ENCODE data around the gene SGCG. TPM values are rescaled to one million over a fixed set of nuclear protein-coding genes. Genes with fewer than 3 reads are reported as not detected.

The SGCG gene
- total and polyA plus RNA-seq, 7 donors = 0.16 to 1.2 (median 1.0) TPM; not detected in 1

DNA sequence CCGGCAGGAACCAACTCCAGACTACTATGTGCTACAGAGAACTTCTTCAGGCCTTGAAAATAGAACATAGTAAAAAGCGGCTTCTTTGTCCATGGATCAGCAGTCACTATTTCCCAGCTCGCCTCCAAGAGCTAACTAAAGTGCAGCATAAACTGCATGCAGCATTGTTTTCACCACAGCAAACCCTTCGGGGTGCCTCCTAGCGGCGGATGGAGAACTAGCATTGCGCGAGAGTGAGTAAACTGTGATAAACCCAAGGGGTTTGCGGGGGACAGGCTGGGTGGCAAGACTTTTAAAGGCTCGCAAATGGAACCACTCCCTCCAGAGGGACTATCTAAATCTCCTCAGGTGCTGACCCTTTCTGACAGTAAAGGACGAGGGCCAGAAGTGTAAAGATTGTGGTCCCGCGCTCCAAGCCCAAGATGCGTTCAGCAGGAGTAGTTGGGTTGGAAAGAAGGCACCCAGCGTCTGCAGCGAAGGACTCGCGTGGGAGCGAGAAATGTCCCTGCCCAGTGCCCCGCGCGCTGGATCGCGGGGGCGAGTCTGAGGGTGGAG lies 21.5 kb upstream of the SGCG start:
- Histone ChIP-seq H3K4me1 (peaks cover 0 to 10% (median 3%) of the 10 kb centered on the region in 4 donors), H3K36me3 (no peaks in the 10 kb centered on the region), H3K9me3 (no peaks in the 10 kb centered on the region), H3K27me3 (peaks cover 0 to 25% (median 12%) of the 10 kb centered on the region in 3 donors), H3K27ac (no peak overlapping the region), H3K4me3 (peak overlapping the region; percentile 18 to 40 (median 34))
- no peak for TF ChIP-seq POLR2AphosphoS5 (IDR thresholded peaks at IDR 0.05)
- TF ChIP-seq, protein P1, sequence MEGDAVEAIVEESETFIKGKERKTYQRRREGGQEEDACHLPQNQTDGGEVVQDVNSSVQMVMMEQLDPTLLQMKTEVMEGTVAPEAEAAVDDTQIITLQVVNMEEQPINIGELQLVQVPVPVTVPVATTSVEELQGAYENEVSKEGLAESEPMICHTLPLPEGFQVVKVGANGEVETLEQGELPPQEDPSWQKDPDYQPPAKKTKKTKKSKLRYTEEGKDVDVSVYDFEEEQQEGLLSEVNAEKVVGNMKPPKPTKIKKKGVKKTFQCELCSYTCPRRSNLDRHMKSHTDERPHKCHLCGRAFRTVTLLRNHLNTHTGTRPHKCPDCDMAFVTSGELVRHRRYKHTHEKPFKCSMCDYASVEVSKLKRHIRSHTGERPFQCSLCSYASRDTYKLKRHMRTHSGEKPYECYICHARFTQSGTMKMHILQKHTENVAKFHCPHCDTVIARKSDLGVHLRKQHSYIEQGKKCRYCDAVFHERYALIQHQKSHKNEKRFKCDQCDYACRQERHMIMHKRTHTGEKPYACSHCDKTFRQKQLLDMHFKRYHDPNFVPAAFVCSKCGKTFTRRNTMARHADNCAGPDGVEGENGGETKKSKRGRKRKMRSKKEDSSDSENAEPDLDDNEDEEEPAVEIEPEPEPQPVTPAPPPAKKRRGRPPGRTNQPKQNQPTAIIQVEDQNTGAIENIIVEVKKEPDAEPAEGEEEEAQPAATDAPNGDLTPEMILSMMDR (IDR thresholded peaks at IDR 0.05) = peak in 1 of 4 experiments; percentile 21
- DNase-seq = no peak
- intact Hi-C loops (cut with DNase I) = no loop called here
- WGBS, 2 donors = 9 to 15% methylated on average over 25 of the region's 25 CpGs

DNA sequence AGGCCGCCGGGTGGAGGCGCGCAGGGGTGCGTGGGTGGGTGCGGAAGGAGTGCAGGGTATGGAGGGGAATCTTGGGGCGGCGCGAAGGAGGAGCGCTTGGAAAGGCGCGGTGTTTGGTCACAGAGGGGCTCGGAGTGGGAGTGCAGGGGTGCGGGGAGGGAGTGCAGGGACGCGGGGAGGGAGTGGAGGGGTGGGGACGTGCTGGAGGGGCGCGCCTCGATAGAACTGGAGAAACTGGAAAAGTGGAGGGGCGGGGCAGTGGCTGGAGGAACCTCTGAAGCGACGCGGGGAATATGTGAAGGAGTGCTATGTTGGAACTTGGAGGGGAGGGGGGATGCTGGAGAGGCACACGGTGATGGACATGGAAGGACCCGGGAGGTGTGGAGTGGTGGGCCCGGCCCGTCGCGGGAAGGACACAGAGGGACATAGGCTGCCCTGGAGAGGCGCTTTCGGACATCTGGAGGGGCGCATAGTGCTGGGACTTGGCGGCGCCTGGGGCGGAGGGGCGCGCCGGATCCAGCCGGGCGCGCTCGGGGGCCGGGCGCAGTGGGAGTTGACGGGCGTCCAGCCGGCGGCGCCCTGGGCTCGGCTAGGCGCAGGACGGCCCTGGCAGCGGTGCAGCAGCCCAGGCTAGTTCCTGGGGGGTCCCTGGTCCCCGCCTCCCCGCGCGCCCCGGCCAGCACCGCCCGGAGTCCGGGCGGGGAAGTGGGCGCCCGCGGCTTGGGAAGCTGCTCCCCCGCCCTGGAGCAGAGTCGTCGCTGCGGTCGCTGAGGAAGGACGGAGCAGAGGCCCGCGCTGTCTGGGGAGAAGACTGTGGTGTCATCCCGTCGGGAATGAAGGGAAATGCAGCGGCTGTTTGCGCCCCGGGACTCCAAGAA lies 20.8 kb upstream of the SGCG start:
- Histone ChIP-seq H3K36me3 (no peaks in the 10 kb centered on the region), H3K4me3 (peak overlapping the region; percentile 18 to 40 (median 34)), H3K9me3 (no peaks in the 10 kb centered on the region), H3K4me1 (peaks cover 0 to 10% (median 3%) of the 10 kb centered on the region in 4 donors), H3K27ac (peak overlapping the region in 2 of 4 donors; percentile 6 to 32), H3K27me3 (peaks cover 0 to 25% (median 12%) of the 10 kb centered on the region in 3 donors)
- TF ChIP-seq EP300 (IDR thresholded peaks at IDR 0.05) (no peak), POLR2AphosphoS5 (IDR thresholded peaks at IDR 0.05) (no peak)
- TF ChIP-seq, protein P1 (IDR thresholded peaks at IDR 0.05) = no peak
- DNase-seq = no peak
- WGBS, 2 donors = 2 to 11% methylated on average over 79 of the region's 79 CpGs
- intact Hi-C loops (cut with DNase I) = no loop called here

DNA sequence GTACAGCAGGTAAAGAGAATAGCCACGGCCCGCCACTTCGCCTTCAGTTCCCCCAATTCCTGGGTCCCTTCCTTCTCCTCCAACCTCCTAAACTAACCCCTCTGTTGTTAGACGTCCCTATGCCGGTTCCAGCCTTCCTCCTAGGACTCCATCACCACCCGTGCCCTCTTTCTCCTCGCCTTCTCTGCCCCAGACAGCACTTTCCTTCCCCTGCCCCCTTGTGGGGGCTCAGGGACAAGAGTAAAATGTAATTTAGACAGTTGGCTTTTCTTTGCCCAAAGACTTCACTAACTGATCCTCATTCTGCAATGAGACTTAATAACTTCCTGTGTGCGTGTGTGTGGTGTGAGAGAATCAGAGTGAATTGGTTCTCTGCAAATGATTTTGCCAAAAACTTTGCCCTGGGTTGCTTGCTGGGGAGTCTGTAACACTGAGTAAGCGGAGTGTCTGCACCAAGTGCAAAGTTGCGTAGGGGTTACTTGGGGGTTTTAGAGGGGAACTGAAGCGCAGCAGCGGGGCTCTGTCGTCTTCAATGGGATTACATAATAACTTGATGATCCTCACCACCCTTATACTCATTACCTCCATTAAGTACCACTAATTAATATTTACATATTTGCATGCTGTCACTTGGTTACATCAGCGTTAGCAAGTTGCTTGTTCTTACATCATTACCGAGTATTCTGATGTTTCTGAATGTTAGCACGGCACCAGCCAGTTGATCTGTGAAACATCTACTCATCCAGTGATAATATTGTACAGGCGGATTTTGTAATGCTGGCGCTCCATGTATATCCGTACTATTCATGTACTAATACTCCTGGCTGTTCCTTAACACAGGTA lies 19.9 kb upstream of the SGCG start:
- Histone ChIP-seq H3K36me3 (no peaks in the 10 kb centered on the region), H3K9me3 (no peaks in the 10 kb centered on the region), H3K4me1 (peaks cover 0 to 10% (median 3%) of the 10 kb centered on the region in 4 donors), H3K27ac (peak overlapping the region in 2 of 4 donors; percentile 6 to 32), H3K27me3 (peaks cover 0 to 25% (median 12%) of the 10 kb centered on the region in 3 donors), H3K4me3 (peak overlapping the region; percentile 14 to 40 (median 34))
- TF ChIP-seq POLR2A (IDR thresholded peaks at IDR 0.05) = no peak
- WGBS, 2 donors = 35 to 38% methylated on average over 19 of the region's 19 CpGs
- DNase-seq = no peak
- intact Hi-C loops (cut with DNase I) = no loop called here

DNA sequence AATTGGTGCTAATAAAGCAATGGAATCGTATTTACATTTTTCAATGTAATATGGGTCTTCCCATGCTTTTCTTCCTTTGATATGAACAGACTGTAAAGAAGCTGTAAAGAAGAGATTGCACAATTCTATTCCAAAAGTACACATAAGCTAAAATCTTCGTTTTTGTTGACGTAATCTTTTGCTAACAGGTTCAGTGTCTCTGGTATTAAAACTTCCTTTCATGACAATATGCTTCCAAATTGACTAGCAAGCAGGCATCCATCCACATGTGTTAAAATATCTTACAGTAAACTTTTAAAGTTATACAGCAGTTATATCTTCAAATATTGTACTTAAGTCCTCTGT lies 19.3 kb upstream of the SGCG start:
- no peak for DNase-seq
- Histone ChIP-seq H3K4me3 (no peak overlapping the region), H3K4me1 (peaks cover 0 to 10% (median 3%) of the 10 kb centered on the region in 4 donors), H3K27ac (no peak overlapping the region), H3K9me3 (no peaks in the 10 kb centered on the region), H3K27me3 (peaks cover 0 to 25% (median 12%) of the 10 kb centered on the region in 3 donors), H3K36me3 (no peaks in the 10 kb centered on the region)
- TF ChIP-seq EP300 (IDR thresholded peaks at IDR 0.05) (no peak), POLR2AphosphoS5 (IDR thresholded peaks at IDR 0.05) (no peak)
- TF ChIP-seq, protein P1 (IDR thresholded peaks at IDR 0.05) = no peak
- intact Hi-C loops (cut with DNase I) = no loop called here
- WGBS, 2 donors = 25 to 55% methylated on average over 3 of the region's 3 CpGs

DNA sequence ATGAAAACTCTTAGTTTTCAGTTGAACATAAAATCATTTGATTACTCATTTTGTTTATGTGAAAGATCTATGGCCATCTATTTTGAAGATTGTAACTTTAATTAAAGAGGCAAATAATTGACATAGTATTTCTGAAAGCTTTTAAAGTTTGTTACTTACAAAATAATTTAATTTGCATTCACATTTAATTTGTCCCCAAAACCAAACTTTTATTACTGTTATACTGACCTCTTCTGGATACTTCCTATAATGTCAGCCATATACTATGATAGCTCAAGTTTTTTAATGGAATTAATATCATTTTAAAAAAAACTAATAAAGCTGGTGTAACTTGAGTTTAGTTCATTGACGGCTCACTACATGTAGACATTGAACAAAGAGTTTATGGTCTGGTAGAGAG lies 4.9 kb upstream of the SGCG start:
- intact Hi-C loops (cut with DNase I) = no loop called here
- TF ChIP-seq, protein P1 (IDR thresholded peaks at IDR 0.05) = no peak
- no peak for TF ChIP-seq EP300 (IDR thresholded peaks at IDR 0.05)
- no peak for TF ChIP-seq POLR2A (IDR thresholded peaks at IDR 0.05)
- no peak for TF ChIP-seq POLR2AphosphoS5 (IDR thresholded peaks at IDR 0.05)
- no peak overlapping the region for H3K27ac ChIP-seq
- no peaks in the 10 kb centered on the region for H3K36me3 ChIP-seq
- H3K27me3 ChIP-seq = no peaks in the 10 kb centered on the region
- 0 to 72% methylated on average over 1 of the region's 1 CpG for WGBS, 2 donors
- no peak for DNase-seq
- no peaks in the 10 kb centered on the region for H3K4me1 ChIP-seq
- H3K9me3 ChIP-seq = no peaks in the 10 kb centered on the region
- no peak overlapping the region for H3K4me3 ChIP-seq

All from sigmoid colon (tissue), 7 donors.